KMS-11 (cell line): ENCODE data around the gene STAC2.

ENCODE experiments used
- H2AFZ ChIP-seq: fragments of 200-600 bp; sonication (generic); 2 replicates; pipeline ENCODE4 v1.6.1; 2016; ENCODE audit warnings: antibody characterized with exemption, mixed run types, low read depth
- H3K27ac ChIP-seq: fragments of 200-600 bp; sonication (generic); 2 replicates; pipeline ENCODE4 v1.6.1; 2016; ENCODE audit warnings: mild to moderate bottlenecking, mixed run types
- H3K27me3 ChIP-seq: fragments of 200-600 bp; sonication (generic); 2 replicates; pipeline ENCODE4 v1.6.1; 2017; ENCODE audit warnings: mild to moderate bottlenecking, low read depth, mixed run types, moderate library complexity; ENCODE audit not compliant: insufficient read depth
- H3K36me3 ChIP-seq: fragments of 200-600 bp; sonication (generic); 2 replicates; pipeline ENCODE4 v1.6.1; 2017; ENCODE audit warnings: mild to moderate bottlenecking, mixed run types; ENCODE audit not compliant: insufficient read depth
- H3K4me1 ChIP-seq: fragments of 200-600 bp; sonication (generic); 2 replicates; pipeline ENCODE4 v1.6.1; 2016; ENCODE audit warnings: mild to moderate bottlenecking, low read depth, mixed run types; ENCODE audit not compliant: poor library complexity, severe bottlenecking
- H3K4me2 ChIP-seq: fragments of 200-600 bp; sonication (generic); 2 replicates; pipeline ENCODE4 v1.7.0; 2016; ENCODE audit warnings: mild to moderate bottlenecking, mixed run types
- H3K4me3 ChIP-seq: fragments of 200-600 bp; sonication (generic); IDR thresholded peaks from 2 replicates; pipeline ENCODE4 v1.6.1; 2017; ENCODE audit warnings: low read depth, low read length, mixed read lengths; ENCODE audit not compliant: insufficient read depth
- H3K79me2 ChIP-seq: fragments of 200-600 bp; sonication (generic); 2 replicates; pipeline ENCODE4 v1.6.1; 2016; ENCODE audit warnings: low read depth, mixed run types; ENCODE audit not compliant: insufficient read depth
- H3K9ac ChIP-seq: fragments of 200-600 bp; sonication (generic); 2 replicates; pipeline ENCODE4 v1.6.1; 2016; ENCODE audit warnings: mild to moderate bottlenecking, mixed run types
- H4K20me1 ChIP-seq: fragments of 200-600 bp; sonication (generic); 2 replicates; pipeline ENCODE4 v1.6.1; 2016; ENCODE audit warnings: mild to moderate bottlenecking, mixed run types; ENCODE audit not compliant: insufficient read depth
- TF ChIP-seq, protein P1 (sequence below): fragments of 200-600 bp; sonication (generic); conservative IDR thresholded peaks from 2 replicates; pipeline ENCODE4 v1.6.1; 2017; ENCODE audit warnings: low read depth, mild to moderate bottlenecking, antibody characterized with exemption, low read length, moderate library complexity, mixed read lengths

STAC2 gene

DNA sequence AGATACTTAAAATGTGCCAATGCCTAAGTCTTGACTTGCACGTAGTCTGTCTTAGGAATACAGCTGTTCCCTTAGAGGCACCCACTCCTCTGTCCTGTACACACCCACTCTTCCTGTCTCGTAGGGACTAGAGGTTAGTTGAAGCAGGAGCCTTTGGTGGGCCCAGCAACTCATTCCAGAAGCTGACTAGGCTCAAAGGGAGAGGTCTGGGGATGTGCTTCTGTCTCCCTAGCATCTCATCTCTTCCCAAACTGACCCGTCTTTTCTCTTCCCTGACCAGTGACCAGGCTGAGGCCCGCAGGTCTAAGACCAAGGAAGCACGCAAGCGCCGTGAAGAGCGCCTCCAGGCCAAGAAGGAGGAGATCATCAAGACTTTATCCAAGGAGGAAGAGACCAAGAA lies 21.5 kb downstream of the STAC2 start:
- Histone ChIP-seq H2AFZ (no peak overlapping the region), H3K9ac (no peak overlapping the region), H4K20me1 (no peaks in the 10 kb centered on the region), H3K4me3 (no peak overlapping the region), H3K4me2 (no peak overlapping the region), H3K4me1 (peaks cover 40% of the 10 kb centered on the region), H3K79me2 (peaks cover 30% of the 10 kb centered on the region), H3K36me3 (peaks cover 26% of the 10 kb centered on the region; the same call in 1 of the 2 replicates), H3K27ac (no peak overlapping the region), H3K27me3 (no peaks in the 10 kb centered on the region)
- TF ChIP-seq, protein P1, sequence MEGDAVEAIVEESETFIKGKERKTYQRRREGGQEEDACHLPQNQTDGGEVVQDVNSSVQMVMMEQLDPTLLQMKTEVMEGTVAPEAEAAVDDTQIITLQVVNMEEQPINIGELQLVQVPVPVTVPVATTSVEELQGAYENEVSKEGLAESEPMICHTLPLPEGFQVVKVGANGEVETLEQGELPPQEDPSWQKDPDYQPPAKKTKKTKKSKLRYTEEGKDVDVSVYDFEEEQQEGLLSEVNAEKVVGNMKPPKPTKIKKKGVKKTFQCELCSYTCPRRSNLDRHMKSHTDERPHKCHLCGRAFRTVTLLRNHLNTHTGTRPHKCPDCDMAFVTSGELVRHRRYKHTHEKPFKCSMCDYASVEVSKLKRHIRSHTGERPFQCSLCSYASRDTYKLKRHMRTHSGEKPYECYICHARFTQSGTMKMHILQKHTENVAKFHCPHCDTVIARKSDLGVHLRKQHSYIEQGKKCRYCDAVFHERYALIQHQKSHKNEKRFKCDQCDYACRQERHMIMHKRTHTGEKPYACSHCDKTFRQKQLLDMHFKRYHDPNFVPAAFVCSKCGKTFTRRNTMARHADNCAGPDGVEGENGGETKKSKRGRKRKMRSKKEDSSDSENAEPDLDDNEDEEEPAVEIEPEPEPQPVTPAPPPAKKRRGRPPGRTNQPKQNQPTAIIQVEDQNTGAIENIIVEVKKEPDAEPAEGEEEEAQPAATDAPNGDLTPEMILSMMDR: no peak

DNA sequence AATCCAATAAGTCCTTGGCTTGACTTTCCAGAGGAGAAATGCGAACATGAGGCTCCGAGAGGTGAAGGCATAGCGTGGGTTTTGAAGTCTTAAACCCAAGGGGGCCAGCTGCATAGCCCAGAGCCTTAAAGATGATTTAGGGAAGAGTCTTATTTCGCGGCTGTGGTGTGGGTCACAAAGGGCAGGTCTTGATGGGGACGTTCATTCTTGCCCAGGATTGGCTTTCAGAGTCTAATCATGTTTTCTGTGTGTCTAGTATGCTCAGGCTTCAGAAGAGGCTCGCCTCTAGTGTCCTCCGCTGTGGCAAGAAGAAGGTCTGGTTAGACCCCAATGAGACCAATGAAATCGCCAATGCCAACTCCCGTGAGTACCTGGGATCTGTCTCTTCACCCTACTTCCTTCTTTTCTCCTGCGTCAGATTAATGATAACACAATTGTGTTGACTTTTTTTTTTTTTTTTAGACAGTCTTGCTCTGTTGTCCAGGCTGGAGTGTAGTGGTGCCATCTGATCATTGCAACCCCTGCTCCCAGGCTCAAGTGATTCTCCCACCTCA lies 24.7 kb downstream of the STAC2 start:
- Histone ChIP-seq H2AFZ (no peak overlapping the region), H3K36me3 (peaks cover 26% of the 10 kb centered on the region; the same call in 1 of the 2 replicates), H3K4me2 (peak overlapping the region; percentile 74), H4K20me1 (no peaks in the 10 kb centered on the region), H3K9ac (peak overlapping the region; percentile 90), H3K27me3 (no peaks in the 10 kb centered on the region), H3K79me2 (peaks cover 34% of the 10 kb centered on the region), H3K4me1 (peaks cover 39% of the 10 kb centered on the region), H3K27ac (peak overlapping the region; percentile 80), H3K4me3 (no peak overlapping the region)
- TF ChIP-seq, protein P1: no peak

DNA sequence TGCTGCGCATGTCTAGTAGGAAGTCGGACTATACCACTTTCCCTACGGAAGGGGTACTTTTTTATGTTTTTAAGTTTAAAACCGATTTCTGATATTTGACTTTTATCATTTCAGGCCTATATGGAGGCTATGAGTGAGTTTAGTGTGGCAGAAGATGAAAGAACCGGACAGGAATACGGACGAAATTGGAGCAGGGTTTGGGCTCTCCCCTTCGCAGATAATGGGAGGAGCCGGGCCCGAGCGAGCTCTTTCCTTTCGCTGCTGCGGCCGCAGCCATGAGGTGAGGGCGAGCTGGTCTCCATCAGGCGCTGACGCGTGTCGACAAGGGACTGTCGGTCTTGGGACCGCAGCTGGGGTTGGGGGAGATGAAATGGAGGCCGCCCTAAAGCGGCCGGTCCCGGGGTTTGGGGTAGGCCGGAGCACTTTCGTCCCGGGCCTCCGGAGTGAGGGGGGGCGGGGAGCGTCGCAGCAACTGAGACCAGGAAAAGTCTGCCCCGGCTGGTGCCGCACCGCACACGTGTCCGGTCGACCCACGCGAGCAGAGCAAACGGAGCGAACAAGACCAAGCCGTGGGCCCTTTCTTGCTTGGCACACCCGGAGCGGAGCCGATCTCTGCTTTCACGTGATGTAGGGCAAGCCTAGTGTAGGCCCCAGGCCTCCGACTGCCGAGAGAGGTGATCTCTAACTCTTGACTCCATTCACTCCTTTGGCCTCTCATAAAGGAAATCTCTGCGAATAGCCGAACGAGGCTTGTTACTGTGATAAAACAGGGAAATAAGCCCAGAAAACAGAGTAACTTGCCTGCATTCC lies 25.5 kb downstream of the STAC2 start, which contains the start of gene RPL19:
RPL19 (plus strand) TSS at position 214 of the 810 bp plus-strand sequence; CDS start at position 276, 62 bp downstream.
- peak within 1 kb of the TSS; percentile 90 for H3K9ac ChIP-seq
- H3K27me3 ChIP-seq: no peaks in the 10 kb centered on the region
- TF ChIP-seq, protein P1: no peak
- H3K4me3 ChIP-seq: no peak within 1 kb of the TSS
- peaks cover 34% of the 10 kb centered on the region for H3K79me2 ChIP-seq
- peak within 1 kb of the TSS; percentile 80 for H3K27ac ChIP-seq
- H3K36me3 ChIP-seq: peaks cover 26% of the 10 kb centered on the region; the same call in 1 of the 2 replicates
- H3K4me1 ChIP-seq: peaks cover 46% of the 10 kb centered on the region
- H2AFZ ChIP-seq: peak within 1 kb of the TSS; percentile 43
- H4K20me1 ChIP-seq: no peaks in the 10 kb centered on the region
- peak within 1 kb of the TSS; percentile 74 for H3K4me2 ChIP-seq

DNA sequence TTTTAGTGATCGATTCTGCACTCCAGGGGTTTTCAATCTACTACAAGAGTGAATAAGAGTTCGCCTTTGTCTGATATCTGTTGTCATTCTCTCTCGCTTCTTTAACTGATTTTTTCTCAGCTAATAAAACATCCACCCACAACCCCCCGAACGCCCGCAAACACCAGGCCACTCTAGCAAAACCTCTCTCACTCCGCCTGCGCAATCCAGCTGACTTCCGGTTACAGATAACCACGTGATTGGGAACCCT lies 26.0 kb downstream of the STAC2 start:
- Histone ChIP-seq H3K4me3 (no peak overlapping the region), H3K27ac (peak overlapping the region; percentile 80), H3K9ac (peak overlapping the region; percentile 90), H4K20me1 (no peaks in the 10 kb centered on the region), H3K4me2 (peak overlapping the region; percentile 74; the same call in 1 of the 2 replicates), H3K36me3 (peaks cover 23% of the 10 kb centered on the region; the same call in 1 of the 2 replicates), H3K27me3 (no peaks in the 10 kb centered on the region), H2AFZ (peak overlapping the region; percentile 43; the same call in 1 of the 2 replicates), H3K79me2 (peaks cover 34% of the 10 kb centered on the region), H3K4me1 (peaks cover 49% of the 10 kb centered on the region)
- TF ChIP-seq, protein P1: no peak
